Measurements from ENCODE around the gene AP3S1. TPM values are rescaled to one million over a fixed set of nuclear protein-coding genes. Genes with fewer than 3 reads are reported as not detected.
"Not testable (repeated sequence)": the region's sequence is repeated elsewhere in the genome, so short reads cannot be mapped to it uniquely, and the experiment has no call there.

AP3S1 gene
- total RNA-seq, 4 donors from 2014 or later, result 69.4 to 199 (median 97.3) TPM

GRCh38 chr5:115869256-115869795, 27.6 kb downstream of the AP3S1 start:
- Histone ChIP-seq H3K27me3 (no peaks in the 10 kb centered on the region), H3K27ac (no peak overlapping the region), H3K4me3 (no peak overlapping the region), H3K36me3 (peaks cover 0 to 27% (median 0%) of the 10 kb centered on the region in 3 donors), H3K9me3 (no peaks in the 10 kb centered on the region), H3K4me1 (no peaks in the 10 kb centered on the region)
- TF ChIP-seq POLR2A (IDR thresholded peaks at IDR 0.05), result no peak
- TF ChIP-seq CTCF (IDR thresholded peaks at IDR 0.05), result no peak
- WGBS, 2 donors, result 87 to 92% methylated on average over 3 of the region's 3 CpGs
- intact Hi-C loops (cut with DNase I), result no loop called here
- no peak for DNase-seq

- WGBS, 2 donors, result 91 to 98% methylated on average over 2 of the region's 2 CpGs
Measured at GRCh38 chr5:115872447-115872846, 30.7 kb downstream of the AP3S1 start.

GRCh38 chr5:115873392-115873791, 31.7 kb downstream of the AP3S1 start:
- H3K4me3 ChIP-seq, result no peak overlapping the region
- no peak for DNase-seq
- H3K4me1 ChIP-seq, result no peaks in the 10 kb centered on the region
- peaks cover 0 to 42% (median 0%) of the 10 kb centered on the region in 3 donors for H3K36me3 ChIP-seq
- H3K27ac ChIP-seq, result no peak overlapping the region
- intact Hi-C loops (cut with DNase I), result no loop called here
- no peak for TF ChIP-seq CTCF (IDR thresholded peaks at IDR 0.05)
- no peak for TF ChIP-seq POLR2A (IDR thresholded peaks at IDR 0.05)
- no peaks in the 10 kb centered on the region for H3K9me3 ChIP-seq
- 72 to 81% methylated on average over 1 of the region's 1 CpG for WGBS, 2 donors
- no peaks in the 10 kb centered on the region for H3K27me3 ChIP-seq

More at GRCh38 chr5:115872447-115872846, 30.7 kb downstream of the AP3S1 start:
- H3K36me3 ChIP-seq, result peaks cover 0 to 39% (median 0%) of the 10 kb centered on the region in 3 donors
- TF ChIP-seq CTCF (IDR thresholded peaks at IDR 0.05) (no peak), POLR2A (IDR thresholded peaks at IDR 0.05) (no peak)
- intact Hi-C loops (cut with DNase I), result no loop called here
- no peaks in the 10 kb centered on the region for H3K27me3 ChIP-seq
- H3K4me1 ChIP-seq, result no peaks in the 10 kb centered on the region
- no peak overlapping the region for H3K4me3 ChIP-seq
- no peak for DNase-seq
- H3K9me3 ChIP-seq, result no peaks in the 10 kb centered on the region
- H3K27ac ChIP-seq, result no peak overlapping the region

GRCh38 chr5:115875447-115875846, 33.7 kb downstream of the AP3S1 start:
- WGBS, 2 donors, result 79 to 96% methylated on average over 2 of the region's 2 CpGs
- no peaks in the 10 kb centered on the region for H3K9me3 ChIP-seq
- peaks cover 0 to 38% (median 0%) of the 10 kb centered on the region in 3 donors for H3K36me3 ChIP-seq
- H3K4me3 ChIP-seq, result no peak overlapping the region
- no peak for DNase-seq
- no peaks in the 10 kb centered on the region for H3K27me3 ChIP-seq
- no peak overlapping the region for H3K27ac ChIP-seq
- no peaks in the 10 kb centered on the region for H3K4me1 ChIP-seq
- intact Hi-C loops (cut with DNase I), result no loop called here
- TF ChIP-seq POLR2A (IDR thresholded peaks at IDR 0.05) (no peak), CTCF (IDR thresholded peaks at IDR 0.05) (no peak)

- WGBS, 2 donors, result 91% methylated on average over 5 of the region's 5 CpGs
Measured at GRCh38 chr5:115877342-115877741, 35.6 kb downstream of the AP3S1 start.

GRCh38 chr5:115882434-115882833, 40.7 kb downstream of the AP3S1 start:
- DNase-seq; H3K27ac ChIP-seq; H3K27me3 ChIP-seq; intact Hi-C loops (cut with DNase I); H3K9me3 ChIP-seq; H3K4me1 ChIP-seq; H3K4me3 ChIP-seq: not testable (repeated sequence)
- 93 to 100% methylated on average over 1 to 3 of the region's 8 CpGs for WGBS, 2 donors
- peaks cover 0 to 24% (median 0%) of the 10 kb centered on the region in 3 donors for H3K36me3 ChIP-seq

More at GRCh38 chr5:115877342-115877741, 35.6 kb downstream of the AP3S1 start:
- H3K4me3 ChIP-seq; DNase-seq; H3K27ac ChIP-seq; H3K27me3 ChIP-seq; intact Hi-C loops (cut with DNase I); H3K4me1 ChIP-seq; H3K9me3 ChIP-seq: not testable (repeated sequence)
- H3K36me3 ChIP-seq, result peaks cover 0 to 23% (median 0%) of the 10 kb centered on the region in 3 donors
